A549 (cell line): ENCODE measurements around the gene GRM5.

ENCODE experiments used
- CTCF ChIP-seq: fragments of >200 bp; sonication (Bioruptor Twin); formaldehyde crosslinking; IDR thresholded peaks from 3 replicates; pipeline ENCODE4 v1.5.1; 2016
- ESRRA ChIP-seq: fragments of 150-350 bp; IDR thresholded peaks from 2 replicates; pipeline ENCODE4 v1.6.1; 2014; ENCODE audit warnings: mild to moderate bottlenecking, low read length, borderline replicate concordance
- MAX ChIP-seq: IDR thresholded peaks from 2 replicates; pipeline ENCODE4 v1.6.1; 2012
- MAZ ChIP-seq: fragments of 150-350 bp; IDR thresholded peaks from 2 replicates; pipeline ENCODE4 v1.6.1; 2014; ENCODE audit warnings: antibody characterized with exemption, low read depth, low read length, borderline replicate concordance
- PBX3 ChIP-seq: IDR thresholded peaks from 2 replicates; pipeline ENCODE4 v1.6.1; 2012
- REST ChIP-seq: fragments of 200-600 bp; sonication (generic); IDR thresholded peaks from 2 replicates; pipeline ENCODE4 v1.6.1; 2016; ENCODE audit warnings: antibody characterized with exemption, mild to moderate bottlenecking, moderate library complexity

- TF ChIP-seq CTCF, result no peak
- no peak for TF ChIP-seq MAZ
- no peak for TF ChIP-seq REST
- no peak for TF ChIP-seq PBX3
- TF ChIP-seq MAX, result no peak
- no peak for TF ChIP-seq ESRRA
Observed at GRCh38 chr11:88618327-88619070, 447.3 kb downstream of the GRM5 start.
